ENCODE measurements around the gene TXNIP. TPM values are rescaled to one million over a fixed set of nuclear protein-coding genes. Genes with fewer than 3 reads are reported as not detected.

The TXNIP gene
- polyA plus RNA-seq, 1 experiment: 212 TPM

GRCh38 chr1:145982010-145982723 lies 14.2 kb downstream of the TXNIP start:
- POLR2A ChIA-PET: interaction anchor here (0.9 kb wide), 1 partner anchor 8 kb away, joined by 3 read pairs; no protein-coding TSS in a partner anchor
- TF ChIP-seq CTCF (IDR thresholded peaks at IDR 0.05; ENCODE audit: insufficient read depth, low read depth, low read length): no peak
- Histone ChIP-seq H3K27me3 (ENCODE audit: control insufficient read depth, insufficient read depth, low read length) (no peaks in the 10 kb centered on the region), H3K36me3 (ENCODE audit: control insufficient read depth, insufficient read depth, low read length) (no peaks in the 10 kb centered on the region), H3K4me3 (ENCODE audit: low read depth, low read length) (no peak overlapping the region)
- CTCF ChIA-PET: interaction anchor here (1.0 kb wide), 1 partner anchor 10 kb away, joined by 4 read pairs; no protein-coding TSS in a partner anchor
- no peak for DNase-seq (ENCODE audit: low read depth)

- CTCF ChIA-PET: interaction anchor here (1.5 to 7.2 kb wide), 4 partner anchors 12 to 89 kb away, joined by 3 to 171 read pairs (median 74); partner anchors contain the start of genes ANKRD34A, POLR3GL and TXNIP
- TF ChIP-seq CTCF (IDR thresholded peaks at IDR 0.05; ENCODE audit: insufficient read depth, low read depth, low read length): no peak
- no peak for DNase-seq (ENCODE audit: low read depth)
- Histone ChIP-seq H3K4me3 (ENCODE audit: low read depth, low read length) (no peak overlapping the region), H3K36me3 (ENCODE audit: control insufficient read depth, insufficient read depth, low read length) (no peaks in the 10 kb centered on the region), H3K27me3 (ENCODE audit: control insufficient read depth, insufficient read depth, low read length) (no peaks in the 10 kb centered on the region)
- POLR2A ChIA-PET: interaction anchor here (0.6 to 1.1 kb wide), 2 partner anchors 16 kb away, joined by 4 to 9 read pairs; partner anchors contain the start of gene TXNIP
These were observed 15.9 kb downstream of the TXNIP start for GRCh38 chr1:145980457-145980994.

- Histone ChIP-seq H3K4me3 (ENCODE audit: low read depth, low read length) (no peak overlapping the region), H3K36me3 (ENCODE audit: control insufficient read depth, insufficient read depth, low read length) (no peaks in the 10 kb centered on the region), H3K27me3 (ENCODE audit: control insufficient read depth, insufficient read depth, low read length) (no peaks in the 10 kb centered on the region)
- POLR2A ChIA-PET: interaction anchor here (0.9 to 1.1 kb wide), 5 partner anchors 10 to 27 kb away, joined by 3 to 9 read pairs (median 5); partner anchors contain the start of gene TXNIP
- TF ChIP-seq CTCF (IDR thresholded peaks at IDR 0.05; ENCODE audit: insufficient read depth, low read depth, low read length): no peak
- CTCF ChIA-PET: interaction anchor here (0.6 to 7.2 kb wide), 8 partner anchors 12 to 88 kb away, joined by 3 to 171 read pairs (median 20); partner anchors contain the start of genes ANKRD34A, POLR3GL and TXNIP
- DNase-seq (ENCODE audit: low read depth): no peak
These were observed 16.5 kb downstream of the TXNIP start for GRCh38 chr1:145979746-145980456.

- Histone ChIP-seq H3K4me3 (ENCODE audit: low read depth, low read length) (peak overlapping the region; percentile 10), H3K36me3 (ENCODE audit: control insufficient read depth, insufficient read depth, low read length) (no peaks in the 10 kb centered on the region), H3K27me3 (ENCODE audit: control insufficient read depth, insufficient read depth, low read length) (no peaks in the 10 kb centered on the region)
- POLR2A ChIA-PET: interaction anchor here (0.9 to 1.1 kb wide), 5 partner anchors 11 to 28 kb away, joined by 3 to 9 read pairs (median 5); partner anchors contain the start of gene TXNIP
- peak; percentile 45 for TF ChIP-seq CTCF (IDR thresholded peaks at IDR 0.05; ENCODE audit: insufficient read depth, low read depth, low read length)
- CTCF ChIA-PET: interaction anchor here (0.6 to 7.2 kb wide), 16 partner anchors 10 to 132 kb away, joined by 3 to 171 read pairs (median 12); partner anchors contain the start of genes ANKRD34A, NUDT17, POLR3GL and RBM8A
- DNase-seq (ENCODE audit: low read depth): peak; percentile 100
These were observed 17.3 kb downstream of the TXNIP start for GRCh38 chr1:145978854-145979745.
